Activated T-helper 1 cell treated with anti-CD3 and anti-CD28 coated beads, Interleukin-12 subunit alpha, Interleukin-12 subunit beta, Interleukin-2, Interleukin-4 antibody, amounts not matched to agents 30 ng/mL and 10 ng/mL and 1 ng/mL, durations not matched to agents 14 hours and 24 hours and 36 hours (primary cell): ENCODE measurements around the gene TAS2R3. TPM values are rescaled to one million over a fixed set of nuclear protein-coding genes. Genes with fewer than 3 reads are reported as not detected.
A peak's percentile ranks its signal among the peaks of the same experiment; 100 is the strongest.
"Not testable (repeated sequence)": the region's sequence is repeated elsewhere in the genome, so short reads cannot be mapped to it uniquely, and the experiment has no call there.

Source experiments
- DNase-seq: peaks from one replicate; pipeline ENCODE4 v3.0.0; 2021; ENCODE audit warnings: low spot score
- H3K27ac Mint-ChIP-seq: one replicate; pipeline ENCODE4 v1.8.0; 2021; ENCODE audit warnings: mild to moderate bottlenecking, mixed read lengths
- H3K27me3 Mint-ChIP-seq: one replicate; pipeline ENCODE4 v1.8.0; 2022; ENCODE audit warnings: mild to moderate bottlenecking, moderate library complexity, mixed read lengths; ENCODE audit not compliant: insufficient read depth
- H3K36me3 Mint-ChIP-seq: one replicate; pipeline ENCODE4 v1.8.0; 2021; ENCODE audit warnings: low read depth, mixed read lengths
- H3K4me1 Mint-ChIP-seq: one replicate; pipeline ENCODE4 v1.8.0; 2021; ENCODE audit warnings: low read depth, mixed read lengths
- H3K4me3 Mint-ChIP-seq: one replicate; pipeline ENCODE4 v1.8.0; 2021; ENCODE audit warnings: mild to moderate bottlenecking, moderate library complexity, mixed read lengths
- H3K9me3 Mint-ChIP-seq: one replicate; pipeline ENCODE4 v1.8.0; 2021; ENCODE audit warnings: mixed read lengths
- intact Hi-C: fragments of 100-400 bp; cut with micrococcal nuclease; formaldehyde crosslinking; loops from one replicate; pipeline ENCODE4 v1.15.1; 2024
- total RNA-seq: library from RNA; stranded (reverse); gene quantifications from 2 replicates; pipeline ENCODE4 v1.2.3, GENCODE V29; 2022

The TAS2R3 gene
- total RNA-seq, 1 donor from 2014 or later: 0.99 TPM

- Mint-ChIP-seq H3K4me1 (peaks cover 24% of the 10 kb centered on the region), H3K36me3 (peaks cover 37% of the 10 kb centered on the region), H3K9me3 (no peaks in the 10 kb centered on the region), H3K27ac (peak overlapping the region; percentile 30), H3K4me3 (peak overlapping the region; percentile 94), H3K27me3 (no peaks in the 10 kb centered on the region)
- no peak for DNase-seq
- intact Hi-C loops: loop anchor here (2.0 to 10.0 kb wide), 5 partner anchors 477 to 1546 kb away; partner anchors contain the start of genes ADCK2, BRAF, CASP2 and TMEM139
Observed at GRCh38 chr7:141739250-141739649, 24.6 kb upstream of the TAS2R3 start.

GRCh38 chr7:141742229-141742628 is 21.7 kb upstream of the TAS2R3 start:
- Mint-ChIP-seq H3K36me3 (peaks cover 45% of the 10 kb centered on the region), H3K27ac (no peak overlapping the region), H3K9me3 (no peaks in the 10 kb centered on the region), H3K27me3 (no peaks in the 10 kb centered on the region), H3K4me1 (peaks cover 26% of the 10 kb centered on the region), H3K4me3 (no peak overlapping the region)
- intact Hi-C loops: loop anchor here (1.0 kb wide), 1 partner anchor 8 kb away; no protein-coding TSS in a partner anchor
- DNase-seq: no peak

- peaks cover 20% of the 10 kb centered on the region for H3K4me1 Mint-ChIP-seq
- peaks cover 47% of the 10 kb centered on the region for H3K36me3 Mint-ChIP-seq
- no peak overlapping the region for H3K27ac Mint-ChIP-seq
Observed at GRCh38 chr7:141744131-141744530, 19.8 kb upstream of the TAS2R3 start.

GRCh38 chr7:141748396-141748795 is 15.5 kb upstream of the TAS2R3 start:
- Mint-ChIP-seq H3K36me3 (peaks cover 59% of the 10 kb centered on the region), H3K4me1 (peaks cover 4% of the 10 kb centered on the region), H3K9me3 (peaks cover 34% of the 10 kb centered on the region), H3K27ac (no peak overlapping the region), H3K4me3 (no peak overlapping the region), H3K27me3 (no peaks in the 10 kb centered on the region)
- intact Hi-C loops: no loop called here
- DNase-seq: no peak

More at GRCh38 chr7:141744131-141744530, 19.8 kb upstream of the TAS2R3 start:
- no peaks in the 10 kb centered on the region for H3K27me3 Mint-ChIP-seq
- DNase-seq: no peak
- intact Hi-C loops: no loop called here
- H3K4me3 Mint-ChIP-seq: no peak overlapping the region
- H3K9me3 Mint-ChIP-seq: no peaks in the 10 kb centered on the region

GRCh38 chr7:141751904-141752303 is 12.0 kb upstream of the TAS2R3 start:
- intact Hi-C loops, DNase-seq, H3K27ac Mint-ChIP-seq, H3K27me3 Mint-ChIP-seq, H3K4me3 Mint-ChIP-seq, H3K4me1 Mint-ChIP-seq: not testable (repeated sequence)
- Mint-ChIP-seq H3K9me3 (peaks cover 34% of the 10 kb centered on the region), H3K36me3 (peaks cover 76% of the 10 kb centered on the region)

- Mint-ChIP-seq H3K27me3 (no peaks in the 10 kb centered on the region), H3K36me3 (peaks cover 83% of the 10 kb centered on the region), H3K4me1 (peaks cover 10% of the 10 kb centered on the region), H3K27ac (no peak overlapping the region), H3K4me3 (no peak overlapping the region), H3K9me3 (peaks cover 34% of the 10 kb centered on the region)
- no peak for DNase-seq
- intact Hi-C loops: no loop called here
Observed at GRCh38 chr7:141752634-141753033, 11.3 kb upstream of the TAS2R3 start.

GRCh38 chr7:141754939-141755338 is 9.0 kb upstream of the TAS2R3 start:
- Mint-ChIP-seq H3K4me1 (peaks cover 10% of the 10 kb centered on the region), H3K4me3 (no peak overlapping the region), H3K36me3 (peaks cover 85% of the 10 kb centered on the region), H3K27ac (no peak overlapping the region), H3K27me3 (no peaks in the 10 kb centered on the region), H3K9me3 (peaks cover 32% of the 10 kb centered on the region)
- intact Hi-C loops: loop anchor here (1.0 kb wide), 1 partner anchor 31 kb away; no protein-coding TSS in a partner anchor
- DNase-seq: no peak

GRCh38 chr7:141770083-141770583 is 6.2 kb downstream of the TAS2R3 start:
- intact Hi-C loops, DNase-seq, H3K9me3 Mint-ChIP-seq, H3K27me3 Mint-ChIP-seq, H3K4me3 Mint-ChIP-seq, H3K36me3 Mint-ChIP-seq, H3K27ac Mint-ChIP-seq, H3K4me1 Mint-ChIP-seq: not testable (repeated sequence)

GRCh38 chr7:141776374-141776773 is 12.5 kb downstream of the TAS2R3 start, which contains the start of gene TAS2R4:
Gene TAS2R4 (plus strand): TSS chr7:141776674. CDS start chr7:141778489, 1,815 bp downstream.
- H3K9me3 Mint-ChIP-seq: no peaks in the 10 kb centered on the region
- DNase-seq: no peak
- peaks cover 15% of the 10 kb centered on the region for H3K36me3 Mint-ChIP-seq
- intact Hi-C loops: no loop called here
- H3K27me3 Mint-ChIP-seq: no peaks in the 10 kb centered on the region
- no peaks in the 10 kb centered on the region for H3K4me1 Mint-ChIP-seq
- H3K27ac Mint-ChIP-seq: no peak within 1 kb of the TSS
- no peak within 1 kb of the TSS for H3K4me3 Mint-ChIP-seq

- no peaks in the 10 kb centered on the region for H3K36me3 Mint-ChIP-seq
- intact Hi-C loops: loop anchor here (1.0 kb wide), 2 partner anchors 31 to 132 kb away; no protein-coding TSS in a partner anchor
- H3K4me1 Mint-ChIP-seq: no peaks in the 10 kb centered on the region
- no peaks in the 10 kb centered on the region for H3K27me3 Mint-ChIP-seq
- no peak overlapping the region for H3K27ac Mint-ChIP-seq
- DNase-seq: no peak
- no peak overlapping the region for H3K4me3 Mint-ChIP-seq
- H3K9me3 Mint-ChIP-seq: no peaks in the 10 kb centered on the region
Observed at GRCh38 chr7:141785706-141786552, 22.0 kb downstream of the TAS2R3 start.

GRCh38 chr7:141788296-141788695 is 24.4 kb downstream of the TAS2R3 start:
- H3K27me3 Mint-ChIP-seq: no peaks in the 10 kb centered on the region
- no peak for DNase-seq
- H3K4me3 Mint-ChIP-seq: no peak overlapping the region
- no peaks in the 10 kb centered on the region for H3K9me3 Mint-ChIP-seq
- intact Hi-C loops: no loop called here
- H3K4me1 Mint-ChIP-seq: no peaks in the 10 kb centered on the region
- H3K36me3 Mint-ChIP-seq: no peaks in the 10 kb centered on the region
- no peak overlapping the region for H3K27ac Mint-ChIP-seq

GRCh38 chr7:141789917-141790316 is 26.0 kb downstream of the TAS2R3 start, which contains the start of gene TAS2R5:
Gene TAS2R5 (plus strand): TSS chr7:141790217. CDS start chr7:141790362, 145 bp downstream.
- no peaks in the 10 kb centered on the region for H3K36me3 Mint-ChIP-seq
- no peak within 1 kb of the TSS for H3K27ac Mint-ChIP-seq
- H3K9me3 Mint-ChIP-seq: no peaks in the 10 kb centered on the region
- intact Hi-C loops: no loop called here
- H3K4me1 Mint-ChIP-seq: no peaks in the 10 kb centered on the region
- no peaks in the 10 kb centered on the region for H3K27me3 Mint-ChIP-seq
- DNase-seq: no peak
- H3K4me3 Mint-ChIP-seq: no peak within 1 kb of the TSS

GRCh38 chr7:141792526-141792925 is 28.6 kb downstream of the TAS2R3 start:
- H3K27me3 Mint-ChIP-seq: no peaks in the 10 kb centered on the region
- H3K36me3 Mint-ChIP-seq: no peaks in the 10 kb centered on the region
- H3K4me3 Mint-ChIP-seq: no peak overlapping the region
- no peaks in the 10 kb centered on the region for H3K9me3 Mint-ChIP-seq
- intact Hi-C loops: no loop called here
- H3K4me1 Mint-ChIP-seq: no peaks in the 10 kb centered on the region
- H3K27ac Mint-ChIP-seq: no peak overlapping the region
- no peak for DNase-seq
